GM12875 (cell line): Measurements from ENCODE around the gene GIMAP7.
"Not testable (repeated sequence)": the region's sequence is repeated elsewhere in the genome, so short reads cannot be mapped to it uniquely, and the experiment has no call there.

ENCODE experiments used
- H3K4me3 ChIP-seq: one replicate; pipeline ENCODE4 v1.5.1; 2011; ENCODE audit warnings: low read depth, low read length, control low read depth
- TF ChIP-seq, protein P1 (sequence below): IDR thresholded peaks from 2 replicates; pipeline ENCODE4 v1.5.1; 2011; ENCODE audit warnings: low read depth, mild to moderate bottlenecking, control low read depth, inconsistent platforms, low read length, moderate library complexity, borderline replicate concordance; ENCODE audit not compliant: insufficient read depth

The GIMAP7 gene

DNA sequence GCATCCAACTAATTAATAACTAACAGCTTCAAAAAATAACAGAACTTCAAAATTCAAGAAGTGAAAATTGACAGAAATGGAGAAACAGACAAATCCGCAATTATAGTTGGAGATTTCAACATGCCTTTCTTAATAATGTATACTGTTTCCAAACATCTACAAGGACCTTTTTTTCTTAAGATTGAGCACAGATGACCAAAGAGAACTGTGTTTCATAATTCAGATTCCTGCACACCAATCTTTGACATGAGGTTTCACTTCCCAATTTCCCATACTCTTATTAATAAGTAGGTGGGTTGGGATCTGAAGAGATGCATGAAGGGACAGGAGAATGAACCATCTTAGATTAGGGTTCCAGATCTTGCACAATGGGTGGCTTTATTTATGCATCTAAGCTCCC is 24.9 kb upstream of the GIMAP7 start:
- H3K4me3 ChIP-seq = no peak overlapping the region
- TF ChIP-seq, protein P1, sequence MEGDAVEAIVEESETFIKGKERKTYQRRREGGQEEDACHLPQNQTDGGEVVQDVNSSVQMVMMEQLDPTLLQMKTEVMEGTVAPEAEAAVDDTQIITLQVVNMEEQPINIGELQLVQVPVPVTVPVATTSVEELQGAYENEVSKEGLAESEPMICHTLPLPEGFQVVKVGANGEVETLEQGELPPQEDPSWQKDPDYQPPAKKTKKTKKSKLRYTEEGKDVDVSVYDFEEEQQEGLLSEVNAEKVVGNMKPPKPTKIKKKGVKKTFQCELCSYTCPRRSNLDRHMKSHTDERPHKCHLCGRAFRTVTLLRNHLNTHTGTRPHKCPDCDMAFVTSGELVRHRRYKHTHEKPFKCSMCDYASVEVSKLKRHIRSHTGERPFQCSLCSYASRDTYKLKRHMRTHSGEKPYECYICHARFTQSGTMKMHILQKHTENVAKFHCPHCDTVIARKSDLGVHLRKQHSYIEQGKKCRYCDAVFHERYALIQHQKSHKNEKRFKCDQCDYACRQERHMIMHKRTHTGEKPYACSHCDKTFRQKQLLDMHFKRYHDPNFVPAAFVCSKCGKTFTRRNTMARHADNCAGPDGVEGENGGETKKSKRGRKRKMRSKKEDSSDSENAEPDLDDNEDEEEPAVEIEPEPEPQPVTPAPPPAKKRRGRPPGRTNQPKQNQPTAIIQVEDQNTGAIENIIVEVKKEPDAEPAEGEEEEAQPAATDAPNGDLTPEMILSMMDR = no peak

DNA sequence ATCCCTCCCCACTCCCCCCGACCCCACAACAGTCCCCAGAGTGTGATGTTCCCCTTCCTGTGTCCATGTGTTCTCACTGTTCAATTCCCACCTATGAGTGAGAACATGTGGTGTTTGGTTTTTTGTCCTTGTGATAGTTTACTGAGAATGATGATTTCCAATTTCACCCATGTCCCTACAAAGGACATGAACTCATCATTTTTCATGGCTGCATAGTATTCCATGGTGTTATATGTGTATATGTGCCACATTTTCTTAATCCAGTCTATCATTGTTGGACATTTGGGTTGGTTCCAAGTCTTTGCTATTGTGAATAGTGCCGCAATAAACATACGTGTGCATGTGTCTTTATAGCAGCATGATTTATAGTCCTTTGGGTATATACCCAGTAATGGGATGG is 21.2 kb upstream of the GIMAP7 start:
- H3K4me3 ChIP-seq = not testable (repeated sequence)

DNA sequence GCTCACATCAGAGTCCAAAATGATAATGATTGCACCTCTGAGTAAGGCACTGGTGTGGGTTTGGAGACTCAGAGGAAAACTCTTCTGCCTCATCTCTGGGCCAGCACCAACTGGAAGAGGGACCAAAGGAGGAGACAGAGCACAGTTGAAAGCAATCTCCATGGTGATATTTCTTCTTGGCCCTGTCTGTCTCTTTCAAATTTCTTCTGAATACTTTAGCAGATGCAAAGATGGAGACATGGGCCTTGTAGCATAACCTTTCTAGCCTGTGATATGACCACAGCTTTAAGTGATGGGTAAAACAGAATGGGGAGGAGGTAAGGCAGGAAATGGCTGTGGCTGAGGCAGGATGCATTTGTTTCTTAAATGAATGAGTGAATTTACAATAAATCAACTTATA is 12.2 kb upstream of the GIMAP7 start:
- TF ChIP-seq, protein P1 = no peak
- no peak overlapping the region for H3K4me3 ChIP-seq

DNA sequence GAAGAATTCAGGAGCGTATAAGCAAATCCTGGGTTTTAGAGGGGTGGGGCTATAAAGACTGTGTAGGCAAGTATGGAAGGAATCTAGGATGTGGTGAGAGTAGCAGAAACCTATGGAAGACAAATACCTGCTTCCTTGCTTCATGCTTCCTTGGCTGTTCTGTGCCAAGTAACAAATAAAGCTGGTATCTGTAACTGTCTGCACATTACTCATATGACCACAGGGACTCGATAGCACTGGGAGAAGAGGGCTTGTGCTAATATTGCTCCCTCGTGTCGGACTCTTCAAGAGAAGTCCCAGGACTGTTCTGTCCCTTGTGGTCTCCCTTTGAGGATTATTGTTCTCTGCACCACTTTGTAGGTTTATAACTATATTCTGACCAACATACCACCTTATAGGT is 11.5 kb upstream of the GIMAP7 start:
- no peak overlapping the region for H3K4me3 ChIP-seq
- TF ChIP-seq, protein P1 = no peak

DNA sequence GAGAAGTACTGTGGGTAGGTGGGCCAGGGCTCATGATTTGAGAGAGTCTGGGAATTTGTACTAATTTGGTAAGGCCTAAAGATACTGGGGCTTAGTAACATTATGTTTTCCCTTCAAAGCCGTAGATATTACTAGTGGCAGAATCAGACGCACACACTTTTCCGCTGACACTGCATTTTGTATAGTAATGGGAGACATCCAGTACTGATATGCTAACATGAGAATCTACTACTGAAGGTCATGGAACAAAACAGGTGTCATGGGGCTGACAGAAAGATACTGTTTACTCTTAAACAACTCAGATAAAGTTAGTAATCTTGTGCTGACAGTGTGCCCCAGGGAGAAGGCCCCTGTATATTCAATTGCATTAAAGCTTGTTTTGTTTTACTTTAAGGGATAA is 11.1 kb upstream of the GIMAP7 start:
- H3K4me3 ChIP-seq = no peak overlapping the region
- TF ChIP-seq, protein P1 = no peak

DNA sequence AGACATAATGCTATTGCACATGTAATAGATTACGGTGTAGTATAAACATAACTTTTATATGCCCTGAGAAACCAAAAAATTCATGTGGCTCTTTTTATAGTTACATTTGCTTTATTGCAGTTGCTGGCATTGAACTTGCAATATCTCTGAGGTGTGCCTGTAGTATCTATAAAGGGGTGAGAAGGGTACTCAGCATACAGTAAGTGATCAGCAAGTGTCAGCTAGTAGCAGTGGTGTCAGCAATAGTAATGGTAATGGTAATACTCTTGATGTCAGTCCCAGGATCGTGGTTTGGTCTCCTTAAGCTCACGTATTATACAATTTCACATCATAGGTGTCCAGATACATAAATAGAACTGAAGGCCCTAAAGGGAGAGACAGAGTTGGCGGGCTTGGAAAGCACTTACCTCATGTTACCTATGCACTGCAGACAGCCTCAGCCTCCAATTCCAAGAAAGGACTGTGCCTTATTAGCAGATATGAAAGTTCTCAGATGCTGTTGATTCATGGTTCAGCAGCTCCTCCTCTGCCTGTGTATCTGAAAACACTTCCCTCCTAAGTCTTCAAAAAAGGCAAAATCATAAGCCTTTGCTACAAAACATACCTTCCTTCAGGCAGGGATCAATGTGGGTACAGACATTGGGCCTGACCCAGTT is 6.6 kb upstream of the GIMAP7 start:
- TF ChIP-seq, protein P1 = no peak
- no peak overlapping the region for H3K4me3 ChIP-seq

DNA sequence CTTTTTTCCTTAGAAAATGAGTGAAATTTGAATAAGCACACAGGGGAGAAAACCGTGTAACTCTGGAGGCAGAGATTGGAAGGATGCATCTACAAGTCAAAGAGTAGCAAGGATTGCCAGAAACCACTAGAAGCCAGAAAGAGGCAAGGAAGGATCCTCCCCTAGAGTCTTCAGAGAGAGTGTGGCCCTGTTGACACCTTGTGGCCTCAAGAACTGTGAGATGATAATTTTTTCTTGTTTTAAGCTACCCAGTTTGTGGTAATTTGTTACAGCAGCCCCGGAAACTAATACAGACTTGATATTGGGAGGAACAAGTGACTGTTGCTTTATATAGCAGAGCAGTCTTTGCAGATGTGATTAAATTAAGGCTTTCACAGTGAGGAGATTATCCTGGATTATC is 3.6 kb upstream of the GIMAP7 start:
- no peak overlapping the region for H3K4me3 ChIP-seq
- TF ChIP-seq, protein P1 = no peak

DNA sequence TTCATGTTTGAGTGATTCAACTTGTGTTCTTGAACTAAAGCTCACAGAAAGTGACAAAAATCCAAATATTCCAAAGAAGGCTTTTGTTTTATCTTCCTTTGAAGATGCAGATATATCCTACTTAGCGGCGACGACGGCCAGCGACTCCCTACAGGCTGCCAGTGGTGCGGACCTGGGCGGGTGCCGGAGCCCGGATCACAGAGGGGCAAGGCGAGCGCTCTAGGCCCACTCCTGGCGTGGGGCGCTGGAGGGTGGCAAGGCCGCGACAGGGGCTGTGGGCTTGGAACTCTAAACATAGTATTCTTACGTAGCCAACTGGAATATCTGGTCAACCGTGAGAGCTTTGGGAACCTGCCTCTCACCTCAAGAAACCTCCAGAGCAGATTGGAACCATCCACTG is 914 bp upstream of the GIMAP7 start:
- TF ChIP-seq, protein P1 = no peak
- H3K4me3 ChIP-seq = no peak overlapping the region
